Measurements from ENCODE around the gene KCNQ1.

KCNQ1 gene

GRCh38 chr11:2462543-2462985, 17.8 kb downstream of the KCNQ1 start:
- no peak for DNase-seq

- DNase-seq, result no peak
These were observed 18.4 kb downstream of the KCNQ1 start for GRCh38 chr11:2462986-2463765.

GRCh38 chr11:2463766-2464277, 19.0 kb downstream of the KCNQ1 start:
- no peak for DNase-seq

GRCh38 chr11:2464451-2465165, 19.8 kb downstream of the KCNQ1 start:
- no peak for DNase-seq

GRCh38 chr11:2465202-2466068, 20.6 kb downstream of the KCNQ1 start:
- DNase-seq, result no peak

- no peak for DNase-seq
These were observed 21.4 kb downstream of the KCNQ1 start for GRCh38 chr11:2466069-2466801.

GRCh38 chr11:2466869-2467694, 22.3 kb downstream of the KCNQ1 start:
- no peak for DNase-seq

- DNase-seq, result no peak
These were observed 22.9 kb downstream of the KCNQ1 start for GRCh38 chr11:2467695-2468055.

- DNase-seq, result no peak
These were observed 23.8 kb downstream of the KCNQ1 start for GRCh38 chr11:2468363-2469235.

- no peak for DNase-seq
These were observed 25.7 kb downstream of the KCNQ1 start for GRCh38 chr11:2470495-2470894.

- DNase-seq, result no peak
These were observed 26.4 kb downstream of the KCNQ1 start for GRCh38 chr11:2471048-2471803.

GRCh38 chr11:2471804-2472096, 26.9 kb downstream of the KCNQ1 start:
- no peak for DNase-seq

GRCh38 chr11:2472428-2473186, 27.8 kb downstream of the KCNQ1 start:
- no peak for DNase-seq

- DNase-seq, result no peak
These were observed 28.7 kb downstream of the KCNQ1 start for GRCh38 chr11:2473361-2474058.

GRCh38 chr11:2474059-2474901, 29.5 kb downstream of the KCNQ1 start:
- no peak for DNase-seq

- DNase-seq, result no peak
These were observed 30.5 kb downstream of the KCNQ1 start for GRCh38 chr11:2475136-2475918.

GRCh38 chr11:2477254-2477653, 32.4 kb downstream of the KCNQ1 start:
- DNase-seq, result no peak

Measured in activated CD8-positive, alpha-beta memory T cell treated with anti-CD3 and anti-CD28 coated beads, Interleukin-2, amount 50 U/mL, for 4 hours (primary cell).